ENCODE data around the gene THADA. TPM values are rescaled to one million over a fixed set of nuclear protein-coding genes. Genes with fewer than 3 reads are reported as not detected.

Gene THADA
- polyA plus RNA-seq, 1 donor (not counting 4 experiments of a cell fraction or from before 2014, with no cell fraction given): 22.6 TPM

GRCh38 chr2:43239981-43240765 lies 355.7 kb downstream of the THADA start:
- no peak for DNase-seq (ENCODE audit: low read depth, low spot score)
- no peak overlapping the region for H3K27ac ChIP-seq (ENCODE audit: control insufficient read depth, insufficient read depth, low read length)
- H3K4me1 ChIP-seq (ENCODE audit: control insufficient read depth, extremely low read depth, insufficient read depth, low read length): no peaks in the 10 kb centered on the region
- H3K4me2 ChIP-seq (ENCODE audit: control insufficient read depth, extremely low read depth, insufficient read depth, low read depth, low read length): no peak overlapping the region
- TF ChIP-seq CTCF (optimal IDR thresholded peaks at IDR 0.05 in 1 of 3, IDR thresholded peaks at IDR 0.05 in 1 of 3, conservative IDR thresholded peaks at IDR 0.05 in 1 of 3; ENCODE audit: extremely low read depth in 1 of 3, insufficient read depth in 2 of 3, low read length in 3 of 3) (no peak), EZH2 (IDR thresholded peaks at IDR 0.05; ENCODE audit: low read length) (no peak)
- no peaks in the 10 kb centered on the region for H4K20me1 ChIP-seq (ENCODE audit: control insufficient read depth, extremely low read depth, insufficient read depth, low read length)
- no peaks in the 10 kb centered on the region for H3K27me3 ChIP-seq (ENCODE audit: control insufficient read depth, extremely low read depth, insufficient read depth, low read length)
- H3K36me3 ChIP-seq (ENCODE audit: control insufficient read depth in 2 of 2, extremely low read depth in 1 of 2, insufficient read depth in 2 of 2, low read length in 2 of 2): peaks cover 0 to 7% of the 10 kb centered on the region in 2 experiments
- no peak overlapping the region for H3K4me3 ChIP-seq (ENCODE audit: control insufficient read depth in 2 of 3, extremely low read depth in 1 of 3, insufficient read depth in 2 of 3, low read depth in 1 of 3, low read length in 3 of 3)
- H2AFZ ChIP-seq (ENCODE audit: control insufficient read depth, low read length): no peak overlapping the region
- dilution Hi-C loops (cut with MboI; ENCODE audit: extremely low pct_ligation_motif_present, low sequenced_read_pairs): no loop called here
- FAIRE-seq: no peak
- H3K9ac ChIP-seq (ENCODE audit: control insufficient read depth, extremely low read depth, insufficient read depth, low read length): no peak overlapping the region
- no peaks in the 10 kb centered on the region for H3K79me2 ChIP-seq (ENCODE audit: control insufficient read depth, insufficient read depth, low read length)
- no peaks in the 10 kb centered on the region for H3K9me1 ChIP-seq (ENCODE audit: control insufficient read depth, extremely low read depth, insufficient read depth, low read length)
- no peaks in the 10 kb centered on the region for H3K9me3 ChIP-seq (ENCODE audit: control insufficient read depth, low read depth, low read length)

GRCh38 chr2:43238813-43239212 lies 357.0 kb downstream of the THADA start:
- no peak overlapping the region for H3K4me3 ChIP-seq (ENCODE audit: control insufficient read depth in 2 of 3, extremely low read depth in 1 of 3, insufficient read depth in 2 of 3, low read depth in 1 of 3, low read length in 3 of 3)
- H3K27me3 ChIP-seq (ENCODE audit: control insufficient read depth, extremely low read depth, insufficient read depth, low read length): no peaks in the 10 kb centered on the region
- H3K9me3 ChIP-seq (ENCODE audit: control insufficient read depth, low read depth, low read length): no peaks in the 10 kb centered on the region
- H3K79me2 ChIP-seq (ENCODE audit: control insufficient read depth, insufficient read depth, low read length): no peaks in the 10 kb centered on the region
- H4K20me1 ChIP-seq (ENCODE audit: control insufficient read depth, extremely low read depth, insufficient read depth, low read length): no peaks in the 10 kb centered on the region
- H3K9me1 ChIP-seq (ENCODE audit: control insufficient read depth, extremely low read depth, insufficient read depth, low read length): no peaks in the 10 kb centered on the region
- H3K4me1 ChIP-seq (ENCODE audit: control insufficient read depth, extremely low read depth, insufficient read depth, low read length): no peaks in the 10 kb centered on the region
- no peak overlapping the region for H3K27ac ChIP-seq (ENCODE audit: control insufficient read depth, insufficient read depth, low read length)
- H3K36me3 ChIP-seq (ENCODE audit: control insufficient read depth in 2 of 2, extremely low read depth in 1 of 2, insufficient read depth in 2 of 2, low read length in 2 of 2): peaks cover 0 to 3% of the 10 kb centered on the region in 2 experiments
- FAIRE-seq (no peak), DNase-seq (ENCODE audit: low read depth, low spot score) (no peak)
- dilution Hi-C loops (cut with MboI; ENCODE audit: extremely low pct_ligation_motif_present, low sequenced_read_pairs): no loop called here
- H3K4me2 ChIP-seq (ENCODE audit: control insufficient read depth, extremely low read depth, insufficient read depth, low read depth, low read length): no peak overlapping the region
- H3K9ac ChIP-seq (ENCODE audit: control insufficient read depth, extremely low read depth, insufficient read depth, low read length): no peak overlapping the region
- TF ChIP-seq CTCF (optimal IDR thresholded peaks at IDR 0.05 in 1 of 3, IDR thresholded peaks at IDR 0.05 in 1 of 3, conservative IDR thresholded peaks at IDR 0.05 in 1 of 3; ENCODE audit: extremely low read depth in 1 of 3, insufficient read depth in 2 of 3, low read length in 3 of 3): no peak
- no peak for TF ChIP-seq EZH2 (IDR thresholded peaks at IDR 0.05; ENCODE audit: low read length)
- H2AFZ ChIP-seq (ENCODE audit: control insufficient read depth, low read length): no peak overlapping the region

Measured in keratinocyte (primary cell).